Measurements from ENCODE around the gene MGAT3. TPM values are rescaled to one million over a fixed set of nuclear protein-coding genes. Genes with fewer than 3 reads are reported as not detected.

MGAT3 gene
- polyA plus RNA-seq, 1 of the 3 experiments (the other 2 are of a cell fraction), result 0.16 TPM

GRCh38 chr22:39422101-39422500 lies 34.7 kb upstream of the MGAT3 start:
- CTCF ChIA-PET, result no interaction called here
- no peaks in the 10 kb centered on the region for H4K20me1 ChIP-seq (ENCODE audit: insufficient read depth)
- no peak overlapping the region for H2AFZ ChIP-seq (ENCODE audit: low read depth)
- 95% methylated on average over 6 of the region's 7 CpGs for WGBS (ENCODE audit: low lambda C conversion rate)
- no peaks in the 10 kb centered on the region for H3K9me2 ChIP-seq
- POLR2A ChIA-PET, result no interaction called here
- no peak overlapping the region for H3K9ac ChIP-seq
- no peaks in the 10 kb centered on the region for H3K27me3 ChIP-seq (ENCODE audit: insufficient read depth)
- H3K4me3 ChIP-seq (ENCODE audit: low read depth in 2 of 2, low read length in 1 of 2), result no peak overlapping the region
- H3K27ac ChIP-seq (ENCODE audit: low read depth in 2 of 2, low read length in 1 of 2), result no peak overlapping the region
- H3K79me2 ChIP-seq (ENCODE audit: insufficient read depth), result no peaks in the 10 kb centered on the region
- no peaks in the 10 kb centered on the region; a peak in 1 of 4 replicates for H3K4me1 ChIP-seq (ENCODE audit: control insufficient read depth in 1 of 2, insufficient read depth in 2 of 2, low read depth in 1 of 2, low read length in 1 of 2)
- DNase-seq, result no peak
- H3K4me2 ChIP-seq, result no peak overlapping the region
- H3F3A ChIP-seq (replicated peaks; ENCODE audit: insufficient read depth), result no peaks in the 10 kb centered on the region
- peaks cover 0 to 9% of the 10 kb centered on the region in 2 experiments for H3K36me3 ChIP-seq (replicated peaks in 1 of 2; ENCODE audit: control insufficient read depth in 1 of 2, insufficient read depth in 2 of 2, low read length in 1 of 2)
- H3K9me3 ChIP-seq, result no peaks in the 10 kb centered on the region
- TF ChIP-seq TEAD4 (IDR thresholded peaks at IDR 0.05; ENCODE audit: borderline replicate concordance, insufficient read depth), result no peak
- TF ChIP-seq EP300 (IDR thresholded peaks at IDR 0.05; ENCODE audit: borderline replicate concordance in 1 of 2, low read depth in 1 of 2, low read length in 1 of 2), result no peak
- no peak for TF ChIP-seq FOXJ3 (CRISPR knock-in tag; IDR thresholded peaks at IDR 0.05)
- TF ChIP-seq RXRA (IDR thresholded peaks at IDR 0.05; ENCODE audit: borderline replicate concordance, low read depth), result no peak
- TF ChIP-seq FOSL2 (IDR thresholded peaks at IDR 0.05; ENCODE audit: borderline replicate concordance, low read depth), result no peak
- TF ChIP-seq, protein P1, sequence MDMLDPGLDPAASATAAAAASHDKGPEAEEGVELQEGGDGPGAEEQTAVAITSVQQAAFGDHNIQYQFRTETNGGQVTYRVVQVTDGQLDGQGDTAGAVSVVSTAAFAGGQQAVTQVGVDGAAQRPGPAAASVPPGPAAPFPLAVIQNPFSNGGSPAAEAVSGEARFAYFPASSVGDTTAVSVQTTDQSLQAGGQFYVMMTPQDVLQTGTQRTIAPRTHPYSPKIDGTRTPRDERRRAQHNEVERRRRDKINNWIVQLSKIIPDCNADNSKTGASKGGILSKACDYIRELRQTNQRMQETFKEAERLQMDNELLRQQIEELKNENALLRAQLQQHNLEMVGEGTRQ (IDR thresholded peaks at IDR 0.05; ENCODE audit: borderline replicate concordance, low read depth, low read length), result no peak

GRCh38 chr22:39422721-39423120 lies 34.1 kb upstream of the MGAT3 start:
- Histone ChIP-seq H3K9ac (no peak overlapping the region), H3K9me2 (no peaks in the 10 kb centered on the region), H3K27me3 (ENCODE audit: insufficient read depth) (no peaks in the 10 kb centered on the region), H3K36me3 (replicated peaks in 1 of 2; ENCODE audit: control insufficient read depth in 1 of 2, insufficient read depth in 2 of 2, low read length in 1 of 2) (peaks cover 0 to 14% of the 10 kb centered on the region in 2 experiments), H3K4me1 (ENCODE audit: control insufficient read depth in 1 of 2, insufficient read depth in 2 of 2, low read depth in 1 of 2, low read length in 1 of 2) (no peaks in the 10 kb centered on the region; a peak in 1 of 4 replicates), H3K4me3 (ENCODE audit: low read depth in 2 of 2, low read length in 1 of 2) (no peak overlapping the region), H2AFZ (ENCODE audit: low read depth) (no peak overlapping the region), H3F3A (replicated peaks; ENCODE audit: insufficient read depth) (no peaks in the 10 kb centered on the region), H3K79me2 (ENCODE audit: insufficient read depth) (no peaks in the 10 kb centered on the region), H3K27ac (ENCODE audit: low read depth in 2 of 2, low read length in 1 of 2) (no peak overlapping the region), H4K20me1 (ENCODE audit: insufficient read depth) (no peaks in the 10 kb centered on the region), H3K9me3 (no peaks in the 10 kb centered on the region), H3K4me2 (no peak overlapping the region)
- ChIA-PET POLR2A (no interaction called here), CTCF (no interaction called here)
- DNase-seq, result no peak
- TF ChIP-seq ELF1 (IDR thresholded peaks at IDR 0.05) (no peak), NFIC (IDR thresholded peaks at IDR 0.05; ENCODE audit: borderline replicate concordance) (no peak), FOSL2 (IDR thresholded peaks at IDR 0.05; ENCODE audit: borderline replicate concordance, low read depth) (no peak), GABPA (IDR thresholded peaks at IDR 0.05; ENCODE audit: low read depth) (no peak), CTCF (IDR thresholded peaks at IDR 0.05) (no peak), ZBTB33 (IDR thresholded peaks at IDR 0.05; ENCODE audit: borderline replicate concordance, low read depth) (no peak), JUND (IDR thresholded peaks at IDR 0.05) (no peak), REST (IDR thresholded peaks at IDR 0.05; ENCODE audit: low read depth, low read length) (no peak), TAF1 (IDR thresholded peaks at IDR 0.05; ENCODE audit: borderline replicate concordance, low read depth, low read length) (no peak), TCF12 (IDR thresholded peaks at IDR 0.05) (no peak)
- TF ChIP-seq, protein P2, sequence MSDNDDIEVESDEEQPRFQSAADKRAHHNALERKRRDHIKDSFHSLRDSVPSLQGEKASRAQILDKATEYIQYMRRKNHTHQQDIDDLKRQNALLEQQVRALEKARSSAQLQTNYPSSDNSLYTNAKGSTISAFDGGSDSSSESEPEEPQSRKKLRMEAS (IDR thresholded peaks at IDR 0.05; ENCODE audit: low read depth), result no peak
- TF ChIP-seq, protein P1 (IDR thresholded peaks at IDR 0.05; ENCODE audit: borderline replicate concordance, low read depth, low read length), result no peak
- 90% methylated on average over 5 of the region's 6 CpGs for WGBS (ENCODE audit: low lambda C conversion rate)

Data from SK-N-SH (cell line).